GM21737 (cell line): Measurements from ENCODE around the gene AKT3.
"Not testable (repeated sequence)": the region's sequence is repeated elsewhere in the genome, so short reads cannot be mapped to it uniquely, and the experiment has no call there.

Experiments used
- ATAC-seq: cut with Tn5 transposase; IDR thresholded peaks from one replicate; pipeline ENCODE4 v1.9.1; 2021; ENCODE audit warnings: mild to moderate bottlenecking, moderate library complexity; ENCODE audit not compliant: unreplicated experiment

The AKT3 gene

DNA sequence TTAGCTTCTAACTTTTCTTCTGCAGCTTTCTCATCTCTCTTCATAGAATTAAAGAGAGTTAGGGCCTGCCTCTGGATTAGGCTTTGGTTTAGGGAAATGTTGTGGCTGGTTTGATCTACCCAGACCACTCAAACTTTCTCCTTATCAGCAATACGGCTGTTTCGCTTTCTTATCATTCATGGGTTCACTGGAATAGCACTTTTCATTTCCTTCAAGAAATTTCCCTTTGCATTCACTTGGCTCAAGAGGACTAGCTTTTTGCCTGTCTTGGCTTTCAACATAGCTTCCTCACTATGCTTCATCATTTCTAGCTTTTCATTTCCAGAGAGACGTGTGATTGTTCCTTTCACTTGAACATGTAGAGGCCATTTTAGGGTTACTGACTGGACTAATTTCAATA is 59.6 kb downstream of the AKT3 start:
- no peak for ATAC-seq

DNA sequence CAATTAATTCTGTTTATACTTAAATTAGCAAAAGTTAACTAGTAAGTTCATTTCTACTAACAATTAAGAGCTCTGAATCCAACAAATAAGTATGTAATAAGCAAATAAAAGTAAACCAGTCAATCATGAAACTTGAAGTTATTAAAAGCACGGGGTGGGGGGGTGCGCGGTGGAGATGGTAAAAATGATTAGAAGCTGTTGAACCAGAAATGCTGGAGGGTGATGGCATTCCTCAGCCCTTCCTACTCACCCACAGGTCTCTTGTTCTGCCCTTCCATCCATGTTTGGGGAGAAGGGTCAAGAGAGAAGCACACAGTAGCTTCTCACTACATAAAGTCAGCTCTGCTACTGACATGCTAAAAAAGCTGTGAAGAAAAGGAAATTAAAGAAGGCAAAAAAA is 63.5 kb downstream of the AKT3 start:
- no peak for ATAC-seq

DNA sequence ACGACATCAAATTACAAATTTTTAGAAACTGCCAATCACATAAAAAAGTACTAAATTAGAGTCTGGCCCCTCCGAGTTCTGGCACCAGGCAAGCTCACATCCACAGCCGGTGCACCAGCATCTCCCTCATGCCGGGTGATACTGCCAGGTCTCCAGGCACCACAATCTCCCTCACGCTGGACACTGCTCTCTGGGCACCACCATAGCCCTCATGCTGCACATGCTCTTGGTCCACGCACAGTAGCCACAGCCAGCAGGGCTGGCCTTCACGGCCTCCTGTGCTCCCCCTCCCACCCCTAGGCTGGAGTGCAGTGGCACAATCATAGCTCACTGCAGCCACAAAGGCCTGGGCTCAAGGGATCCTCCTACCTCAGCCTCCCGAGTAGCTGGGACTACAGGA is 65.5 kb downstream of the AKT3 start:
- no peak for ATAC-seq

DNA sequence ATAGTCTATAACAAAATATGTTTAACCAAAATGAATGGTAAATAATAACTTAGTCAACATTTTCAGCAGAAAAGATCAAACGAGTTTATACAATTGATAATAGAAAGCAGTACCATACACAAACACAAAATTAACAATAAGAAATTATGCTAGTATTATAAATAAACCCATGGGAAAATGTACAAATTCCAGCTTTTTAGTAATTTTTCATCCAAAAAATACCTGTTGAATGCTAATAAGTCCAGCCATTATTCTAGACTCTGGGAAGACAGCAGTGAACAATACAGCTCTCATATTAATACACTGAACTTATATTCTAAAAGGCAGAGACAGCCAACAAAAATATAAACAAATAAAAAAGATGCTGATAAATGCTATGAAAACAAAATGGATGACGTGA is 66.3 kb downstream of the AKT3 start:
- no peak for ATAC-seq

DNA sequence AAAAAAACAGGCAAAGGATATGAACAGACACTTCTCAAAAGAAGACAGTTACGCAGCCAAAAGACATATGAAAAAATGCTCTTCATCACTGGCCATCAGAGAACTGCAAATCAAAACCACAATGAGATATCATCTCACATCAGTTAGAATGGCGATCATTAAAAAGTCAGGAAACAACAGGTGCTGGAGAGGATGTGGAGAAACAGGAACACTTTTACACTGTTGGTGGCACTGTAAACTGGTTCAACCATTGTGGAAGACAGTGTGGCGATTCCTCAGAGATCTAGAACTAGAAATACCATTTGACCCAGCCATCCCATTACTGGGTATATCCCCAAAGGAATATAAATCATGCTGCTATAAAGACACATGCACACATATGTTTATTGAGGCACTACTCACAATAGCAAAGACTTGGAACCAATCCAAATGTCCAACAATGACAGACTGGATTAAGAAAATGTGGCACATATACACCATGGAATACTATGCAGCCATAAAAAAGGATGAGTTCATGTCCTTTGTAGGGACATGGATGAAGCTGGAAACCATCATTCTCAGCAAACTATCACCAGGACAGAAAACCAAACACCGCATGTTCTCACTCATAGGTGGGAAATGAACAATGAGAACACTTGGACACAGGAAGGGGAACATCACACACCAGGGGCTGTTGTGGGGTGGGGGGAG is 77.5 kb downstream of the AKT3 start:
- not testable (repeated sequence) for ATAC-seq

DNA sequence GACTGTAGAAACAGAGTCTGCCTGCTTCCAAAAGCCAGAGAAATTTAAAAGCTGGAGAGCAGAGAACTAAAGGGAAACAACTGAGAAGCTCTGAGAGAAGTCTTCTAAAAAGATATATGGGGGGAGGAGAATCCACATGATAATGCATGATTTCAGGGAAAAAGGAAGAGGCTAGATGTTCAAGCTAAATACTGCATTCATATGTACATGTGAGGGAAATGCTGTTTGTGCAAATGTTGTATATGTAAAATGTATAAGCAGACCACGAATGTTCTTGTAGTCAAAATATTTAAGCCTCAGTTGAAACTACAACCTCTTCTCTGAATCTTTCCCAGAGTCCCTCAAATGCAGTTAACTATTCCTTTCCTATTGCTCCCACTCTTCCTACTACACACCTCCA is 79.2 kb downstream of the AKT3 start:
- no peak for ATAC-seq

DNA sequence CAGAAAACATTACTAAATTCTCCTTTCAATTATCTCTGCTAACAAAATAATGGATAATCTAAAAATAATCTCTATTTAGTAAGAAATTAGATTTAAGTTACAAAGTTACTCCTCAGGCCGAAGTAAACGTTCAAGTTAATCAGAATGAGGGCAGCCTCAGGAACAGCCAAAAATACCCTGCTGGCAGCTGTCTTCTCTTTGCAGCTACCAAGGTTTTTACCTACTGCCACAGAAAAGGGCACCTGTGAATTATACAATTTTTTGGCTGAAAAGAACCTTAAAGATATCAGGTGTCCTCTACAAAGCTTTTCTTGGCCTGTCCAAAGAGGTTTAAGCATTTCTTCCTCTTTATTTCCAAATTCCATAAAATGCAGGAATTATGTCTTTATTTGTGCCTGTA is 84.4 kb downstream of the AKT3 start:
- no peak for ATAC-seq

DNA sequence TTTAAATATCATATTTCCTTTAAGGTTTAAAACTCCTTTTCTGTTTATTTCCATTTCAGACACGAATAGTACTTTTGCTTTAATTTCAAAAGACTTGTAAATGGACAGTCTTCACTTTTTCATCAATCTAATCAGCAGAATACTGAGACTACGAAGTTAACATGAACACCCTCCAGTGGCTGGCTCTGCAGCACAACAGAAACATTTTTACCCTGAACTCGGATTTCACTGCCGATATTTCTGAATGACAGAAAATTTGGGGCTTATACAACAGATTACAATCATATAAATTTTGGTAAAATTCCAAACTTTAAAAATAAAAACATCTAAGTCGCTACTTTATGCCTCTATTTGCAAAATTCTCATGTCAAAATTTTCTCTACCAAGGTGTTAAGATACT is 86.2 kb downstream of the AKT3 start:
- ATAC-seq, result no peak

DNA sequence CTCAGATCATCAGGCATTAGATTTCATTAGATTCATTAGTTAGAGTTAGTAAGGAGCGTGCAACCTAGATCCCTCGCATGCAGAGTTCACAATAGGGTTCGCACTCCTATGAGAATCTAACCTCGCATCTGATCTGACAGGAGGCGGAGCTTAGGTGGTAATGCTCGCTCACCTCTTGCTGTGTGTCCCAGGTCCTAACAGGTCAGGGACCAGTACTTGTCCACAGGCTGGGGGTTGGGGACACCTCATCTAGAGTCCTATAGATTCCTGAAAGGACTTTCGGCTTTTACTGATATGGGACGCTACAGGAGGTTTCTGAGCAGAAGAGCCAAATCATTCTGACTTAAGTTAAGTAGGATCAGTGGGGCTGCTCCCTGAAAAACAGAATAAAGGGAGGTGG is 91.4 kb downstream of the AKT3 start:
- no peak for ATAC-seq

DNA sequence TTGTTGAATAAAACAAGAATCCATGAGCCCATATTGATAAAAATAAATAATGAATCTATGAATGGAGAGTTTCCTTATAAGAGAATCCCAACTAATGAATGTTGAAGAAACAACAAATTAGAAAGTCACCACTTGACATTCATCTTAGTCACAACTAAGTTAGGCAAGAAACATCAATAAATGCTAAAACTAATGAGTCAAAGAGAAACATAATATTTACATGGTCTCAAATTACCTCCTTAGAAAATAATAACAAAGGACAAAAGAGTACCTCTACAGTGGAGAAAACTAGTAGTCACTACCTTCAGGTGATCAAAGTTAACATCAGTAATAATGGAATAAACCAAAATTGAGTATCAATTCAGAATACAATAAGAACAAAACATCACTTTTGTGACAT is 93.5 kb downstream of the AKT3 start:
- ATAC-seq, result no peak

DNA sequence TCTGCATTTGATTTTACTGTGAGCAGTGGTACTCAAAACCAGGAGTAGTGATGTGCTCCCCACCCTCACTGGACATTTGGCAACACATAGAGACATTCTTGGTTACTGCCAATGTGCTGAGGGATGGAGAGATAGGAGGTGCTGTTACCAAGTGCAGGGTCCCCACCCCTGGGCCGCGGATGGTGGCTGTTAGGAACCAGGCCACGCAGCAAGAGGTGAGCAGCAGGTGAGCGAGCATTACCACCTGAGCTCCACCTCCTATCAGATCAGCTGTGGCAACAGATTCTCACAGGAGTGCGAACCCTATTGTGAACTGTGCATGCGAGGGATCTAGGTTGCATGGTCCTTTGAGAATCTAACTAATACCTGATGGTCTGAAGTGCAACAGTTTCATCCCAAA is 95.7 kb downstream of the AKT3 start:
- no peak for ATAC-seq

DNA sequence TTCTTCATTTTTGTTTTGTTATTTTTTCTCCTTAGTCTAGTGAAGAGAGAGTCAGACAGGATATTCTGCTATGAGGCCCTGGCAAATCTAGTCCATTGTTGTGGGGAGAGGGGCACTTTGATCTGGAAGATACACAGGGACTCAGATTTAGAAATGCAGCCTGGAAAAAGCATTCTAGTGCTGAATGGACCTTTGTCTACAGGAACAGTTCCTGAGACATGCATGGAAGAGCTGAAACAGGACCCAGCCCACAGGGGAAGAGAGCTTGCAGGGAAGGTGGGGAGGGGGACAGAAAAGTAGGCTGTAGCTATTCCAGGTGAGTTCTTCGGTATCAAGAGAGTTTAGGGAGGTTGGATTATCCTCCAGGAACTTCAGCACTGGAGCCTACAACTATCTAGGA is 98.5 kb downstream of the AKT3 start:
- ATAC-seq, result no peak

DNA sequence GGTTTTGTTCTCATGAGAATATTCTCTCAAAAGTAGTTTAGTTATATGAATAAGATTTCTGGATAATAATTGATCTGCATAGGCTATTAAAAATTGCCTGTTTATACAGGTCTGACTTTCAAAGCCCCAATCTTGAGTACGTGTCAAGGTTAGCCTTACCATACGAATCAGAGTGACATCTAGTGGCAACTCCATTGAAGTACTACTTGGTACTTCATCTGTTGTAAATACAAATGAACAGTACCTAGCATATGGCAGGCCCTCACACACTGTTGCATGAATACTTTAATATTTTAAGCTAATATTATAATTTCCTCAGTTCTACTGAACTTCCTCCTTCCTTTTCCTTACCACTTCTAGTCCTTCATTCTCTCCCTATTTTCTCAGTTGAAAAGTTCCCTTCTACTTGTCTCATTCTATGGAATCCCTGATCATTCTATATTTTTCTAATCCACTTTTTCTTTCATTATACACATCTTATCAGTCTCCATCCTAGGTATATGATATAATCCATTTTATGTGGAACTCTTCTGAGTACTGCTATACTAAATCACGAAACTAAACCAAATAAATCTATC is 101.2 kb downstream of the AKT3 start:
- peak; percentile 91 for ATAC-seq

DNA sequence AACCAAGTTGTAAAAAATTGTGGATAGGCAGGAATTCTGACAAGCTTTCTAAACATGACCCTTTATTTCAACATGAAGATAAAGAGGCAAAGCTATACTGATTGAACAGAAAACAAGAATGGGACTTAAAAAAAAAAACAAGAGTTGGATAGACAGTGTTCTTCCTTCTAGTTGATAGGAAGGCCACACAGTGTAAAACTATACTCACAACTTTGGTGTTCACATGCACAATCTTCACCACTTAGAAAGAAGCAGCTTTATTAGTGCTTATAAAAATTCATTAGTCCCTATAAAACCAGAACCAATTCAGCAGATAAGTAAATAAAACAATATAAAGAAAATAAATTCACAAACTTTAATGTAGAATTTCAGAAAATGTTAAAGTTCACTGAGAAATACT is 101.8 kb downstream of the AKT3 start:
- no peak for ATAC-seq

DNA sequence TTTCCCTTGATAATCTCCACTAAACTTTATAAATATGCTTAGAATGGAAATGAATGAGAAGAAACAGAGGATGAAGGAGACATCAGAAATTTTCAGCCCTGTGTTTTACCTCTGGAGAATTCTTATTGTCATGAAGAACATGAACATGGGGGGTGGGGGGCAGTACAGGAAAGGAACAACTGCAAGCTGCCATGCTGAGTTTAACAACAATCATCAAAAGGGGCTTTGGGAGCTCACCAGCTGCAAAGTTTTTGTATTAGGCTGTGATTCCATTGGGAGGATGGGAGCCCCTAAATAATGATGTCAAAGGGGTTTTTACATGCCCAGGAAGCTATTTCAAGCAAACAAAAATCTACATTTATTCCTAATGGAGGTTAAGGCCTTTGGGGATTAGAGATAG is 103.3 kb downstream of the AKT3 start:
- no peak for ATAC-seq

DNA sequence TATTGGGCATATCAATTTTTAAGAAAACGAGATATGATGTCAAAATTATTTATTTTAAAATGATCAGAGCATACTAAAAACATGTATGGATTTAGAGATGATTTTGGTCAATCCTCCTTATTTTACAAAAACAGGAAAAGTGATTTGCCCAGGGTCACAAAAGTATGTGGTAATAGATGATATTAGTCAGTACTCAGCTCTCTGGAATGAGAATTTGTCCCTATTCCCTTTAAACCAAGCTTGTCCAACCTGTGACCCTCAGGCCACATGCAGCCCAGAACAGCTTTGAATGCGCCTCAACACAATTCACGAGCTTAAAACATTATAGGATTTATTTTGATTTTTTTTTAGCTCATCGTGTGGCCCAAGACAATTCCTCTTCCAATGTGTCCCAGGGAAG is 104.7 kb downstream of the AKT3 start:
- no peak for ATAC-seq

DNA sequence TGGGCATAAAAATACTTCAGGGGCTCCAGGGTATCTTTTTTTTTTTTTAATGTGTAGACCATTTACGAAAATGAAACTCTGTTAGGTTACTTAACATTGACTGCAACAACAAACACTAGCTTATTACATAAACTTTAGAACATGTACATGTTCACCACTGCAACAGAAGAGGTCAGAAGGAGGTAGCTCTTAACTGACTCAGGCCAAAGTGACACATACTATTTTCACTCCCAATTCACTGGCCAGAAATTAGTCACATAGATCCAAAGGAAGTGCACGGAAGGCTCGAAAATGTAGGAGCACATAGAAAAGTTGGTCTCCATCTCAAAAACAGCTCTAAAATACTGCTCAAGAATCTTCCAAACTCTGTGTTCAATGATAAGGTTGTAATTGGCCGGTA is 107.2 kb downstream of the AKT3 start:
- ATAC-seq, result no peak

DNA sequence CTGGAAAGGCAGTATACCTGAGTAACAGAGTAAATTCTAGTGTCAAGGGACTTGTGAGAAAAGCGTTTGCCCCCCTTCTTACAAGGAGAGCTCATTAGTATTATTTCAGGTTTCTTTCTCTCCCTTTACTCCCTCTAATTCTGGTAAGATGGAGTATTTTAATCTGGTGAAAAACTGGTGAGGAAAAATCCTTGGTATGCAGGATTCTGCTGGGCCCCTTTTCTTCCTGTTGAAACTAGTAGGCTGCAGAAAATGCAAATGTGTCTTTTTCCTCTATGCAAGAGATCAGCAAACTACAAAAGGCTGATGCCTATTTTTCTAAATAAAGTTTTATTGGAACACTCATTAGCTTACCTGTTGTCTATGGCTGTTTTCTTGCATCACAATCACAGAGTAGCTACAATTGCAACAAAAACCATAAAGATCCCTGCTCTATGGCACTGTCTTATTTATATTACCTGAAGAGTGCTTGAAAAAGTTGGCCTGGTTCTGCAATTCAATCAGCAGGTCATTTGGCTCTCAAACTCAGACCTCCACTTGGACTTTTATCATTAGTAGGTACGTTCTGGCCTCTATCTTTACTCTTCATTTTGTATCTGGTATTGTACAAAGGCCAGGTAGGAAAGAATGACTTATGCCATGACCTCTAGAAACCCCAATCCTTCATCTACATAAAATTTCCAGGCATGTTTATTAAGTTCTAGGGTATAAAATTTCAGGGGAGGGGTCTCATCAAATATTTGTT is 109.6 kb downstream of the AKT3 start:
- no peak for ATAC-seq

DNA sequence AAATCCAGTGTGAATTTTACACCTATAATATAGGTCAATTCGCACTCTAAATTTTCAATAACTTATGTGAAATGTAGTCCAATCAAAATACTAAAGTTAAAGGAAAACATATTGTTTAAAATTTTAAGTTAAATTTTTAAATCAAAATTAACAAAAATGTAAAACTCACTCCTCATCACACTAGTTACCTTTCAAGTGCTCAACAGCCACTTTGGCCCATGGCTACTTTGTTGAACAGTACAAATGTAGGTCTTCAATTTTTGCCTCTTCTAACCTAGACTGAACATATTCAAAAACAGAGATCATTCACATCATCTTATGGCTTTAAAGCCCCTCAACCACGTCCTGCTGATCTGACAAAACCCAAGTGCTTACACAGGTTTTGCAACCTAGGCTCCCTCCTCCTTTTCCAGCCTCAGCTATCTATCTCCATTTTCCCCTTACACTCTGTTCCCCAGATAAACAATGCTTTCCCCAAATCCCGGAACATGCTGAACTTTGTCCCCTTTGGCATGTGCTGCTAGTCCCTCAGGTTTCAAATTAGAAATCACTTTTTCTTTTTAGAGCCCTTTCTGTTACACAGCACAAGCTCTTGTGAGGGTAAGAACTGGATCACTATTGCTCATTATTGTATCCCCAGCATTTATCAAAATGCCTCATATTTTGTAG is 110.6 kb downstream of the AKT3 start:
- no peak for ATAC-seq

DNA sequence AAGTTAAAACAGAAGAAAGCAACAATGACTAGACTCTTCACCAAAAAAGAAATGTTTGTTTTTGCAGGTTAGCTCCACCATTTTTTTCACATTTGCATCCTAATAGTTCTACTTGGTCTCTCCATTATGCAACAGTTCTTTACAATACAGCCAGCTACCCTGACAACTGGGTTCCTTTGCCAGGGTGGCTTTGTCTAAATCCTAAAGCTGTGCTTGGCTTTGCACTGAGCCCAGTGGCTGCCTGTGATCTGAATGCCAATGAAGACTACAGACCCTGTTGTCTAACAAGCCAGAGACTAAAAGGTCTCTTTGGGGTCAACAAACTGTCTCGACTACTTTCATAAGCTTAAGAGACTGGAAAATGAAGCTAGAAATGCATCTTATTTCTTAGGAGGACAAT is 112.0 kb downstream of the AKT3 start:
- no peak for ATAC-seq

DNA sequence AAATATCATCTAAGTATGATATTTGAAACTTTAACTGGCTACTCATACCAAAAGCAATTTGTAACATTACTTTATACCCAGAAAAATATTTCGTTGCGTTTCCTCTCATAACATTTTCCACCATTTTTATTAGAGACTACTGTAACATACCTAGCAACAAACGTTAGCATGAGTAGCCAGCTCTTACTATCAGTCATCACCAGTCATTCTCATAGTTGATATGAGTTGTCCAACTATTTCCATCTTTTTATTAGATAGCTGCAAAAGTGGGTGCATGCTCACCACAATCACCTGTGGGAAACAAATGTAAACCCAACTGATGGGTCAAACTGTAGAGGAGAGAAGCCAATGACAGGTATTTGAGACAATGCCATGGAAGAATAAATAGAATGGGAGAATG is 114.6 kb downstream of the AKT3 start:
- no peak for ATAC-seq

DNA sequence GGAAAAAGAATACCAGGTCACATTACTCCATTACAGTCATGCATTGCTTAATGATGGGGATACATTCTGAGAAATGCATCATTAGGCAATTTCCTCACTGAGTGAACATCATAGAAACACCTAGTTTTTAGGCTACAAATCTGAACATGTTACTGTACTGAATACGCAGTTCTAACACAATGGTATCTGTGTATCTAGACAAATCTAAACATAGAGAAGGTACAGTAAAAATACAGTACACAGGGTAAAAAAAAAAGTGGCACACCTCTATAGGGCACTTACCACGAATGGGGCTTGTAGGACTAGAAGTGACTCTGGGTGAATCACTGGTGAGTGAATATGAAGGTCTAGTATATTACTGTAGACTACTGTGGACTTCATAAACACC is 115.7 kb downstream of the AKT3 start:
- no peak for ATAC-seq
